HG03378 (cell line): ENCODE measurements around the gene ARL5A.

Source experiments
- ATAC-seq: cut with Tn5 transposase; IDR thresholded peaks from one replicate; pipeline ENCODE4 v1.9.1; 2021; ENCODE audit warnings: mild to moderate bottlenecking, moderate library complexity; ENCODE audit not compliant: unreplicated experiment

ARL5A gene

DNA sequence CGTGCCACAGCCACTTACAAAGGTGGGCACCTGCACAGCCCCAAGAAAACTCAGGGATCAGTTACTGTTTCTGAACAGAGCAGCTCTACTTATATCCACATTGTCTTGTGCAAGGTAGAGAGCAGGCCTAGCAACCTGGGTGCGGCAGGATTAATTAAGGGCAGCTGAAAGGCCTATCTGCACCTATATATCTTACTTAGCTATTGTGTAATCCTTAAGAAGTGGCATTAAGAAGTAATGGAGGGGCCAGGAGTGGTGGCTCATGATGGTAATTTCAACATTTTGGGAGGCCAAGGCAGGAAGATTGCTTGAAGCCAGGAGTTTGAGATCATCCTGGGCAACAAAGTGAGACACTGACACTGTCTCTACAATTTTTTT, 12.8 kb upstream of the ARL5A start:
- no peak for ATAC-seq

DNA sequence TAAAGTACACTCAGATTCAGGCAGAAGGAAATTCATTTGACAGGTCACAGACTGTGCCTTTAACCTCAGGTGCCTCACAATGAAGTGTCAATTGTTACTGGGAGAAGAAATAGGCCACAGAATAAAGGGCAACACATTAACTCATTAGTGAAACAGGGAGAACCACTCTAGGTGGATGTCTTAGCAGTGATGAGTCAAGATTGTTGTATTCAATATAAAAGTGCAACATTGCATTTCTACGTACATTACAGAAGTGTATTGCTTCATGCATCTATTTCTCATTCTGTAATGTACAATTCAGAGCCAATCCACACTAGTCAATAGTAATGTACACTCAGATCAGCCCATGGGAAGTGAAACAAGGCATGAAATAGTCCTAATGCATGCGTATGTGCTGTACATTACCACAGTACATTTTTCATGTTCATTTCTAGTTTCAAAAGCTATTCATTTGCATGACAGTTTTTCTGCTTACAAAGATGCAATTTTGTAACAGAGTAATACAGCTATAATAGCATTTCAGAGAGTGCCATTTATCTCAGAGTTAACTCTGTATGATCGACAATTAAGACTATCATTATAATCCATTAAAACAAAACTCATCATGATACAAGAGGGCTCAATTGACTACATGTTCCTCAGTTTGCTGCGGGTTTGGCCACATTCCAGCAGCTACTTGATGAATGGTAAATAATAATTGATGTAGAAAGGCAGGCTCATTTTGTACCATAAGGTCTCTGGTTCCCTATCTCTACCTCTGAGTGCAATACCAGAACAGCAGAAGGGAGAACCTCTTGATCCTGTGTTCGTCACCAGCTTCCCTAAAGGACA, 12.2 kb upstream of the ARL5A start:
- ATAC-seq: peak; percentile 99

DNA sequence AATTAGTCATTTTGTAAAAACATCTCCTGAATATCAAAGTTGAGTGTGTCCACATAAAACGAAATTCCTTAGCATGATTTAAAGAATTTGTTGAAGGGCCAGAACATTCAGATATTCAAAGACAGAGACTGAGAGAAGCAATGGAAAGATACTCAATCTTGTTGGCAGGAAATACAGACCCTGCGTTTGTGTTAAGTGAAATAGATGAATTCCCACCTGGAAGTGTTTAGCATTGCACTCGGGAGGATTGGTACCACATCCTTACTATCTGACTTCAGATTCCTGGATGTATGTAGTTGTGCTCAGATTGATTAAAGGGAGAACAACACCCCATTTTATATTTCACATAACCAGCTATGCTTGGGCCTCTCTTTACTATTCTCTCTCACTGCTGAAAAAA, 9.7 kb upstream of the ARL5A start:
- no peak for ATAC-seq

DNA sequence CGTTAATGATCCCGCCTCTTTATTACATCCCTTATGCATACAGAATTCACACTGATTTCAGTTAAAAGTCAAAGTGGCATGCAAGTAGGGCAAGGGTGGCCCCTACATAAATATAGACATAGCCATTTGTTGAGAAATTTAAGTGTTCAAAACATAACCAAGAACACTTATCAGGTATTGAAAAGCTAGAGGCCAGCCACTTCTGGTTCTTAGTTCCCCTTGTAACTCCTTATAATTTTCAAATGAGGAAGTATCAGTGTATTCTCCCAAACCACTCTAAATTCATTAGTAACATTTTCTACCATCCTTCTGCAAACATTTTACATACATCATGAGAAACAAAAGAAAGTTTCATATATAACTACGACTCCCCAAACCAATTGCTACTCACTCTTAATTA, 5.8 kb upstream of the ARL5A start:
- no peak for ATAC-seq

DNA sequence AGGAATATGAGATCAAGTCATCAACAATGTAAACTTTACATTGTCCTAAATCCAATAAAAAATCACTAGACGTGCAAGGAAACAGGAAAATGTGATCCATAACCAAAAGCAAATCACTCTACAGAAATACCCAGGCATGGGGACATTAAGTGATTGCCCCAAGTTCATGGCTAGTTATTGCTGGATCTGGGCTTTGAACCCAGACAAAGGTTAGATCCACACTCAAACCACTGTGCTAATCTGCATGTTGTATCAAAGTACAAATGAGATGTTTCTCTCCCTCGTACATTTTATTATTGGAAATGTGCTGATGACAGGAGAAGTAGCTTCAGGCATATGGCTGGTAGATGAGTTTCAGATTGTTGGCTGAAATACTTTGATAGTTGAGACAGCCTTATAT, 2.7 kb upstream of the ARL5A start:
- no peak for ATAC-seq

DNA sequence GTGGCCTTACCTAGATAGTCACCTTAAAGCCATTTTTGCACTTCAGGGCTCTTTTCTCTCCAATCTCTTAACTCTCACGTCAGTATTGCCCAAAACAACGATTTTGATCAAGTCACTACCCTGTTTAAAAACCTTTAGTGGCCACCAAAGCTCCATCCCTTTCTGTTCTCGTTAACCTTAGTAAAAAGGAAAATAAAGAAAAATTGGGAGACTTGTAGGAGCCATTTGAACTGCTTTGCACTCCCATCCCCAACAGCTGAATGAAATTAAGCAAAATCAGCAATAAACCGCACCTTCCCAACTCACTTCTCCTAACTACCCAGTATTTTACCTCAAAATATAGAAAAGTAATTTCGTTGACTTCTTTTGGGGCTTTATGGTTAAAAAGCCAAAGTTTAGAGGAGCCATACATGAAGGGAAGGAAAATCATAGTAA, 686 bp upstream of the ARL5A start:
- no peak for ATAC-seq

DNA sequence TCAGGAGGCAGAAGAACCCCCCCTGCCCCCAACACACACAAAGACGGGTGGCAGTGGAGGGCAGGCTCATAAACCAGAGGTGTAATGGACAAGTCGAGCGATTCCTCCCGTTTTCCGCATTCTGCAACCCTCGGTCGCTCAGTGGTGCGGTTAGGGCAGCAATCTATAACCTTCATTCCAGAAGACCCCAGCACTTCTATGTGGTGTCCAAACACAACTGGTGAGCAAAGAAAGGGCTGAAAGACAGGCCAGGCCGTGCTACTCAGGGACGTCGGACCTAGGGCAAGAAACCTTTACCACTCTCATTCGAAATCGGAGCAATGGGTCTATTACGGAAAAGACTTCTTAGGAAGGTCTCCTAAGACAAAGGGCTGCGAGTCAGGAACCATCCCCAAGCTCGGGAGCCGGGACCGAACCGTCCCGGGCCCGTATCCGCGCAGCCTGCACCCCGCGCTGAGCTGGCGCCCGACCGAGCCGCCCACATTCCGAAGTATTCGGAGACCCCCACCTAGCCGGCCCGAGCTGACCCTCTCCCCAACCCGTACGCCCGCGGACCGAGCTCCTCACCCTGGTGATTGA, 568 bp downstream of the ARL5A start:
- peak; percentile 10 for ATAC-seq

DNA sequence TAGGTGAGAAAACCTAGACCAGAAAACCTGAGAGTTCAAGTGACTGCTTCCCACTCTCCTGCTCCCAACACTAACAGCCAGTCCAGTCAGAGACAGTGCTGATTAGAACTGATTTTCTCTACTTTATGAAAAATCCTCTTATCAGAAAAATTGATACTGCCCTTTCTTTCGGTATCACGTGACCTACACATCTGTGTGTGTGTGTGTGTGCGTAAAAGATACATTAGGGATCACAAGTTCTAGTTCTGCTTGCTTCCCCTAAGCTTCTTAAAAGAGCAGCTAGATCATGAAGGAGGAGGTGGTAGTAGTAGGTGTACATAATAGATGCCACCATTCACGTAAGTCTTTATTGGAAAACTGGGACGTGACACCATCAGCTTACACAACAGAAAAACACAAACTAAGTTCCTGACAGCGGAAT, 1.5 kb downstream of the ARL5A start:
- no peak for ATAC-seq

DNA sequence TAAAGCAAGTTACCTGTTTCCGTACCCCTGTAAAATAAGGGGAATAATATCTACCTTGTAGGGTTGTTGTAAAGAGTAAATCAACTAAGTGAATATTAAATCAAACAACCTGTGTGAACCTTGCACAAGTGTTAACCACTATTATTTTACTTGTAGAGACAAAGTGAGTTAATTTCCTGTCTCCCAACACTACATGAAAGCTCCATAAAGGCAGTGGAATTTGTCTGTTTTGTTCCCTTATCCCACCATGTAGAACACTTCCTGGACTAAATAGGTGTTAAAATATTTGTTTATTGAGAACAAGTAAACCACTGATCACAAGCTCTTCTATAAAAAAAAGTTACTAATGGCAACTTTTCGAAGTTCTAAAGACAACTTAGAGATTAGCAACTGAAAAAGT, 3.3 kb downstream of the ARL5A start:
- ATAC-seq: no peak

DNA sequence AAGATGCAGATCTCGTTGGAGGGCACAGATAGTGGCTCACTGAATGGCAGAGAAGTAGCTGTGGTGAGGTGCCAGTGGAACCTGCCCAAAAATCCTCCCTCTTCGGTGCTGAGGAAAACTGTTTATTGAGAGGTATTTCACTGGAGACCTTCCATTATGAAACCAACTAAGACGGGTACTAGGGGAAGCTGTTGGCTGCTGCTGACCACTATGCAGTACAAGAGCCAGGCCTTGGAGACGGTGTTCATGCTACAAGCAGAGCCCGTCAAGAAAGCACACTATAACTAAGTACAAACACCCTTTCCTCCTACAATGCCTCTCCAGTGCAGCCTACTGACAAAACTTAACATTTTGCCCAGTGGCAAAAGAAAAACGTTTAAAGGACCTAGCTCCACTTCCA, 4.6 kb downstream of the ARL5A start:
- ATAC-seq: no peak

DNA sequence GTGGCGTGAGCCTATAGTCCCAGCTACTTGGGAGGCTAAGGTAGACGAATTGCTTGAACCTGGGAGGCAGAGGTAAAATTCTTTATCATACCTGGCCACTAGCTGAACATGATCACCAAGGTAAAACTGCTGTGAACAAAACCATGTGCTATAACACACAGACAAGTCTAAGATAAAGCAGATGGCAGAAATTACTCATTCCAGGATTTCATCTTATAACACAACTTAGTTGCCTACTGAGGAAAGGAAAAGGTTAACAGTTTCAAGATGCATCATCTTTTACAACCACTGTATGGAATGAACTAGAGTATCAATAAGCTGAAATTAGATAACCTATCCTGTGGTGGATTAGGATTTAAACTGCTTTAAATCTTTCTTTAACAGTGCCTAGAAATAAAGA, 8.3 kb downstream of the ARL5A start:
- ATAC-seq: peak; percentile 88

DNA sequence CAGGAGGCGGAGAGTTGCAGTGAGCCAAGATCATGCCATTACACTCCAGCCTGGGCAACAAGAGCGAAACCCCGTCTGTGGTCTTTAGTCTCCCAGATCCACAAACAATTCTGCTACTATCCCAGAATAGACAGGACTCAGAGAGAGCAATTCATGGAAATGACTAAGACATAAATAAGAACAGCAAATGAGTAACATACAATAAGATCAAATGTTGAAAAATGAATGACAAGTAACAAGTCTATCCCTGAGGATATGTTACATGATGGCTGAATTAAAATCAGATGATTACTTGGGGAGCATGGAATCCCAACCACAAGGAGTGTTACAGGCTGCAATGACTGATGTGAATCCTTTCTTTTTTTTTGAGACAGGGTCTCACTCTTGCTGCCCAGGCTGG, 10.3 kb downstream of the ARL5A start:
- no peak for ATAC-seq

DNA sequence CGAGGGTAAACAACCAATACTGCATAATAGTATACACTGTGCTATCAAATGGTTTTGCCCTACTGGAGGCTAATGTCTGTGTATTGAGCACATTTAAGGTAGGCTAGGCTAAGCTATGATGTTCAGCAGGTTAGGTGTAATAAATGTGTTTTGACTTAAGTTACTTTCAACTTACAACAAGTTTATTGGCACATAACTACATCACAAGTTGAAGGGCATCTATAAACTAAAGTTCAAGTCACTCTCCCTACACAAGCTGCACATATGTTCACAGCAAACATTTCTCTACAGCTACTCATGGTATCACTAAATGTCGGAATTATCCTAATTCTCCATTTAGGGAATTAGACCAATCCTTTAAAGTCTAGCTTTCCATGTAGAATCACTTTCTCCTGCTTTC, 11.4 kb downstream of the ARL5A start:
- ATAC-seq: no peak

DNA sequence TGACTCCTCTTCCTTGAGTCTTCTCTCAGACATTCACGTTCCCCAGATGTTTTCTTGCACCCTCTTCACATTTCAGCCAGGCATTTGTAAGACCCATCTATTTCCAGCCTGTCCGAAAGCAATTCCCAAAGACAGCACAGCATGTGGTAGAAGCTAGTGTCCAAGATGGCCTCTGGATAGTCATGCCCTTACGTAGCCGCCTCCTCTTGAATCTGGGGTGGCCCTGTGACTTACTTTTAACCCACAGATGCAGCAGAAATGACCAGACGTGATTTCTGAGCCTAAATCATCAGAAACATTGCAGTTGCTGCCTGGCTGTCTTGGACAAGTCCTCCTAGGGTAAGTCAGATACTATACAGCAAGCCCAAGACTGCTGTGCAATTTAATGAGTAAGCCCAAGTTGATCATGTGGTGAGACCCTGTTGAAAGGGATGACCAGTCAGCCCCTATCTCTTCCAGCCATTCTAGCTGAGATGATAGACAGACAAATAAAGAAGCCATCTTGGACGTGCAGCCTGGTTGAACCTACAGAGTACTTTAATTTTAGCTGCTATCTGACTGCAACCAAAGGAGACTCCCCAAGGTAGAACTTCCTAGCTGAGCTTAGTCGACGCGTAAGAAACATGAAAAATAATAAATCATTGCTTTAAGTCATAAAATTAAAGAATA, 12.3 kb downstream of the ARL5A start:
- ATAC-seq: no peak

DNA sequence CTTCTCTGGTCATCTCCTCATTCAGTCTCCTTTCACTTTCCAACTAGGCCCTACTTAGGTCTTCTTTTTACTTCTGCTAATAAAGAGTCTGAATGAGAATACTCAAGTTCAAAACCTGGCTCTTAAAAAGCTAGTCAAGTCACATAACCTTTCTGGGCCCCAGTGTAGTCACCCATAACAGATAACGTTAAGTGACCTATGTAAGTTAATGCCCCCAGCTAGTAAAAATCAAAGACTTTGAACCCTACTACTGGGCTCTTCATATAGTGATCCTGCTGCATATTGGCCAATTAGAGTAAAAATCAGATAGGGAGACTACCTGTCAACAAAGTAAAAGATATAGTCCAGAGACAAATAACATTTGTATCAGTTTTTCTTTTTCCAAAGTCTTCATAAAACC, 17.7 kb downstream of the ARL5A start:
- ATAC-seq: no peak

DNA sequence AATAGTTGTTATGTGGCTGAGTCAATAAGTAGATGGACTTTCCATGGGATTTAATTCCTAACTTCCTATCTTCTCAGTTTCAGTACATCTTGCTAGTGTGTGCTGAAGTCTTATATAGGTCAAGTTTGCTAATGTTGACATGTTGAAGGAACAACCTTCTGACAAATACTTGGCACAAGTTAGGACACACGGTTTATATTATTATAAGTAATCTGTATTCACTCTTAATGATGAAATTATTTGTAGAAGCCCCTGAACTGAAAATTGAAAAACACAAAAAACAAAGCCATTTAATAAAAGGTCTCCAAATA, 19.2 kb downstream of the ARL5A start:
- ATAC-seq: no peak

DNA sequence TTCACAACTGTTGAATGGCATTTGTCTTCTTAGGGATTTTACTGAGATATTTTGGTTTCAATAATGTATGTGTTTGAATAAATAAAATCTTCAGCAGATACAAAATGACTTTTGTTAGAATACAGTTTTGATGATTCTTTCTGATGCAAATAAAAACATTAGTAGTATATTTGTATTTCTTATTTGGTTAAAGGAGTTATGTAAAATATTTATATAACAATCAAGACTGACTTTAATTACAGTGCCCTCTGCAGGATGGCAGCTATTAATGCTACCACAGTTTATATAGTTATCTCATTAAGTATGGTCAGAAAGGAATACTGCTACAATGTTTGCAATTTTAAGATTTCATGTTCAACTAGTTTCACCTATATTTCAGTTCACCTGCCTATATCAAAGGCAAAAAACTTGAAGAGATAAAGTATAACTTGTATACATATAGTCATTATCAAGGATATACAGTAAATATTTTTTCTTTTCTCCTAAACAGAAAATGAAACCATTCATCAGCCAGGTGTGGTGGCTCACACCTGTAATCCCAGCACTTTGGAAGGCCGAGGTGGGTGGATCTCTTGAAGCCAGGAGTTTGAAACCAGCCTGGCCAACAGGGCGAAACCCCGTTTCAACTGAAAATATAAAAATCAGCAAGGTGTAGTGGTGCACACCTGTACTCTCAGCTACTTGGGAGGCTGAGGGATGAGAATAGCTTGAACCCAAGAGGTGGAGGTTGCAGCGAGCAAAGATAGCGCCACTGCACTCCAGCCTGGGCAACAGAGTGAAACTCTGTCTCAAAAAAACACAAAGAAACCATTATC, 19.8 kb downstream of the ARL5A start:
- peak; percentile 69 for ATAC-seq

DNA sequence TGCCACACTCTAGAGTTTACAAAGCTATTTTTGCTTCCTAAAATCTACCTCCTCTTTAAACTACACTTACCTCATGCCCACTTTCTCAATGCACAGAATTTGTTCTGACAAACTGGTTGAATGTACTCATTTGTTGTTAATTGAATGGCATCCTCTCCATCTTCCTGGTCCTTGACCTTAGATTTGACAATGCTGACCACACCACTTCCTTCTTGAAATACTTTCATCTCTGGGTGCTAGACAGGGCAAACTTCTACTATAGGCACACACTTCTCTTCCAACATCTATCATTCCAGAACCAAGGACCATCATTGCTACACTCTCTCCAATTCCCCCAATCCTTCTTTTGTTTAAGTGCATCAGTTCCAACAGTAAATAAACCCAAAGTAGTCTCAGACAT, 22.3 kb downstream of the ARL5A start:
- ATAC-seq: no peak

DNA sequence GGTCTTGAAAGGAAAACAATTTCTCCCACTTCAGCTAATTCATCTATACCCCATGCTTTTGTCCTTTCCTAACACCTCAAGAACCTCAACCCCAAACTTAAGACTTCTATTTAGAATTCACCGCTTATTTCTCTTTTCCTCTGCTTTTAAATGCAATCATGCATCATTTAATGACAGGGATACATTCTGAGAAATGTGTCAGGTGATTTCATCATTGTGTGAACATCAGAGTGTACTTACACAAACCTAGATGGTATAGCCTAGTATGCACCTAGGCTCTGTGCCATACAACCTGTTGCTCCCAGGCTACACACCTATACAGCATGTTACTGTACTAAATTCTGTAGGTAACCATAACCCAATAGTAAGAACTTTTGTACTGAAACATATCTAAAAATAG, 22.9 kb downstream of the ARL5A start:
- ATAC-seq: no peak

DNA sequence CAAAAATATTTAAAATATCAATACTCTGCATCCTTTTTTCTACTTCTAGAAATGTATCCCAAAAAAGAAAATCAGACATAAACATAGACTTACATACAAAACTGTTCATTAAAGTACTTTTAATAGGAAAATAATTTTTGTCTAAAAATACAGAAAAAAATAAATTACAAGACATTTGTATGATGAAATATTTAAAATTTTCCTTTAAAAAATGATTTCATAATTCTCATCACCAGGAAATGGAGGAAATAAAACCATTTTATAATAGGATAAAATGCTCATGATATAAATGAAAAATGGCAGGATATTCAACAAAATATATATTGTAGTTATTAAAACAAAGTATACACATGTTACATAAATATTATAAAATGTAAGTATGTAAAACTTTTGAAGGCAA, 24.4 kb downstream of the ARL5A start:
- ATAC-seq: no peak

DNA sequence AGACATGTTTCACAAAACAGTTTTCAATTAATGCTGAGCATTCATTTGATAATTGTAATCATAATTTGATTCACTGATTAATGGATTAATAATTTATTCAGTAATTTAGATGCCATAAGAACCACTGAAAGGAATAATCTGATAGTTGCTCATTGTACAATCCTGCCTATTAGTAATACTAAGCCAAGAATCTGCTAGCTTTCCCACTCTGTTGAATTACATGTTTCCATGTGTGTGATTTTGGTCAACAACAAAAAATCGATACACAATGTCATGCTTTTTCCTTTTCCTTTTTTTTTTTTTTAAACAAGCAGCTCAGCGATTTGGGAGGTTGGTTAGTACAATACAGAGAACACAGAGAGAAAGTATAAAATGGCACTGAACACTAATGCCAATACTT, 25.9 kb downstream of the ARL5A start:
- no peak for ATAC-seq

DNA sequence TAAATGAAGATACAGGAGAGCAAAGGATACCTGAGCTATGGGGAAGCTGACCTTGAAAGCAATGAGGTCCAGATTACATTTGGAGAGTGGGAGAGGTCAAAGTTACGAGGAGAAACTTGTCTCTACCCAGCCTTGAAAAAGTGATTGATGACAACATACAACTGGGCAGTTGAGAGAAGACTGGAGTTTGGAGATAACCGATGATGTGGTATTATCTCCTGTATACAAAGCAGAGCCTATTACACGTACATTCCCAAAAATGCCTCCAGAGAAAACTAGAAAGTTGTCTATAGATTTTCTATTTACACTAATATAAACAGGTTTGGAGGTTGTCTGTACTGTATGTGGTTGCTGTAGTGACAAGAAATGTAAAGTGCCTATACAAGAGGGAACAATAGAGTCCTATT, 28.3 kb downstream of the ARL5A start:
- ATAC-seq: no peak
